ENCODE measurements around the gene DPPA3.
"Not testable (repeated sequence)": the region's sequence is repeated elsewhere in the genome, so short reads cannot be mapped to it uniquely, and the experiment has no call there.

Gene DPPA3

GRCh38 chr12:7729746-7730145 is 18.5 kb downstream of the DPPA3 start:
- no peak for DNase-seq (ENCODE audit: low read depth in 3 of 3, low spot score in 1 of 3)

- DNase-seq (ENCODE audit: low read depth in 3 of 3, low spot score in 1 of 3): not testable (repeated sequence)
These were observed 19.8 kb downstream of the DPPA3 start for GRCh38 chr12:7730984-7731383.

GRCh38 chr12:7731486-7731885 is 20.3 kb downstream of the DPPA3 start:
- DNase-seq (ENCODE audit: low read depth in 3 of 3, low spot score in 1 of 3): no peak

DNA sequence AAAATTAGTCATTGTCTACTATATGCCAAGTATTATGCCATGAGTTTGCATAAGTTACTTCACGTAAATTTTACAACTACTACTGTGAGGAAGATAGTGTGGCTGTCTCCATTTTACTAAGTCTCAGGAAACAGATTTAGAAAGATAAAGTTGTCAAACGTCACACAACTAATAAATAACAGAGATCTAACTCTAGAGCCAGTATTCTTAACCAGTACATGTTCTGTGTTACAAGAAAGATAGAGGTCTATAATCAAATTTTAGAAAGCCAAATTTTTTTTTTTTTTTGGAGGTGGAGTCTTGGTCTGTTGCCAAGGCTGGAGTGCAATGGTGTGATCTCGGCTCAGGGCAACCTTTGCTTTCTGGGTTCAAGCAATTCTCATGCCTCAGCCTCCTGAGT is 21.8 kb downstream of the DPPA3 start:
- no peak for DNase-seq (ENCODE audit: low read depth in 3 of 3, low spot score in 1 of 3)

- DNase-seq (ENCODE audit: low read depth in 3 of 3, low spot score in 1 of 3): no peak
These were observed 36.0 kb downstream of the DPPA3 start, which contains the start of gene CLEC4C for GRCh38 chr12:7747246-7747645. Gene CLEC4C (minus strand): TSS chr12:7747375. CDS start chr12:7747348, 27 bp downstream.

- no peak for DNase-seq (ENCODE audit: low read depth in 3 of 3, low spot score in 1 of 3)
These were observed 37.6 kb downstream of the DPPA3 start for GRCh38 chr12:7748852-7749251.

DNA sequence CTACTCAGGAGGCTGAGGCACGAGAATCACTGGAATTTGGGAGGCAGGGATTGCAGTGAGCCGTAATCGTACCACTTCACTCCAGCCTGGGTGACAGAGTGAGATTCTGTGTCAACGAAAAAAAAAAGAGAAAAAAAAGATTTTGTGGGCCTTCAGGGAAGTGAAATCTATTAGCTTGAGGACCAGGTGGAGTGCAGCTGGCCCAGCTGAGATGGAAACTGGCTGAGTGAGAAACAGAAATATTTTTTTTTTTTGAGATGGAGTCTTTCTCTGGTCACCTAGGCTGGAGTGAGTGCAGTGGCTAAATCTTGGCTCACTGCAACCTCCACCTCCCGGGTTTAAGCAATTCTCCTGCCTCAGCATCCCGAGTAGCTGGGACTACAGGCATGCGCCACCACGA is 38.2 kb downstream of the DPPA3 start:
- no peak for DNase-seq (ENCODE audit: low read depth in 3 of 3, low spot score in 1 of 3)

- no peak for DNase-seq (ENCODE audit: low read depth in 3 of 3, low spot score in 1 of 3)
These were observed 39.1 kb downstream of the DPPA3 start for GRCh38 chr12:7750350-7750749.

GRCh38 chr12:7751394-7751793 is 40.2 kb downstream of the DPPA3 start:
- DNase-seq (ENCODE audit: low read depth in 3 of 3, low spot score in 1 of 3): no peak

GRCh38 chr12:7751941-7752922 is 41.0 kb downstream of the DPPA3 start:
- DNase-seq (ENCODE audit: low read depth in 3 of 3, low spot score in 1 of 3): not testable (repeated sequence)

DNA sequence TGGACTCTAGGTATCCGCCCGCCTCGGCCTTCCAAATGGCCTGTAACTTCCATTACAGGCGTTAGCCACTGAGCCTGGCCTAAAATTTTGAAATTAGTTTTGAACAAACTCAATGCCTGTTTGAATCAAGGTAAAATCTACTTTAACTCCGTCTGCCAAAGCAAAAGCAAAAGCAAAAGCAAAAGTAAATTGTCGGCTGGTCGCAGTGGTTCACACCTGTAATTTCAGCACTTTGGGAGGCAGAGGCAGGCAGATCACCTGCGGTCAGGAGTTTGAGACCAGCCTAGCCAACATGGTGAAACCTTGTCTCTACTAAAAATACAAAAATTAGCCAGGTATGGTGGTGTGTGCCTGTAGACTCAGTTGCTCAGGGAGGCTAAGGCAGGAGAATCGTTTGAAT is 44.4 kb downstream of the DPPA3 start:
- DNase-seq (ENCODE audit: low read depth in 3 of 3, low spot score in 1 of 3): not testable (repeated sequence)

DNA sequence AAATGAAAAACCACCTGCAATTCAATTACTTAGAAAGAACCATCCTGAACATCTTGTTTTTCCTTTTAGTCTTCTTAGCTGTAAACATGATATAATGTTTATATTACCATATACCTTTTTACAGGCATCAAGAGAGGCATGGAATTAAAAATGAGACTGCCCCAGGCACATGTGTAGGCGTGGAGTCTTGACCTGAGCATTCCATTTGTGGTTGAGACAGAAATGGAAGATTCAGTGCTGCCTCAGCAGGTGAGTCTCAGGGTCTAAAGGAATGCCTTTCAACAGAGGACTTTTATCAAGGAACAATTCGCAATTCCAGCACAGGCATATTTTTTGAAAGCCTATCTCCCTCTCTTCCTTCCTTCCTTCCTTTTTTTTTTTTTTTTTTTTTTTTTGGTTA is 45.8 kb downstream of the DPPA3 start:
- DNase-seq (ENCODE audit: low read depth in 3 of 3, low spot score in 1 of 3): no peak

GRCh38 chr12:7758766-7759140 is 47.5 kb downstream of the DPPA3 start:
- no peak for DNase-seq (ENCODE audit: low read depth in 3 of 3, low spot score in 1 of 3)
